Muscle layer of duodenum (tissue), 2 donors: ENCODE measurements around the gene TNNC2.
"Not testable (repeated sequence)": the region's sequence is repeated elsewhere in the genome, so short reads cannot be mapped to it uniquely, and the experiment has no call there.

ENCODE experiments used
- H3K27ac ChIP-seq: one replicate; pipeline ENCODE4 v1.7.0; 2013; ENCODE audit warnings: mild to moderate bottlenecking, low read length
- H3K27me3 ChIP-seq: one replicate; pipeline ENCODE4 v1.7.0; 2013; ENCODE audit warnings: low read depth, mild to moderate bottlenecking, control low read depth, low read length
- H3K36me3 ChIP-seq, 2 donors: one replicate each; pipeline ENCODE4 v1.7.0; 2013; ENCODE audit warnings: low read length in 2 of 2, control low read depth in 1 of 2, mild to moderate bottlenecking in 1 of 2; ENCODE audit not compliant: insufficient read depth in 2 of 2, control insufficient read depth in 1 of 2
- H3K4me1 ChIP-seq, 2 donors: one replicate each; pipeline ENCODE4 v1.7.0; 2013; ENCODE audit warnings: low read length in 2 of 2, mild to moderate bottlenecking in 2 of 2, control low read depth in 1 of 2, moderate library complexity in 1 of 2; ENCODE audit not compliant: insufficient read depth in 2 of 2, control insufficient read depth in 1 of 2
- H3K4me3 ChIP-seq, 2 donors: one replicate each; pipeline ENCODE4 v1.7.0; 2013; ENCODE audit warnings: low read length in 2 of 2, low read depth in 1 of 2, mild to moderate bottlenecking in 1 of 2
- H3K9me3 ChIP-seq, 2 donors: one replicate each; pipeline ENCODE4 v1.7.0; 2013; ENCODE audit warnings: low read length in 2 of 2, control low read depth in 1 of 2, mild to moderate bottlenecking in 1 of 2; ENCODE audit not compliant: control insufficient read depth in 1 of 2
- donor health status: healthy.

Gene TNNC2

GRCh38 chr20:45797510-45797909 is 29.6 kb downstream of the TNNC2 start:
- H3K4me1 ChIP-seq = peaks cover 5 to 13% of the 10 kb centered on the region in 2 donors
- H3K36me3 ChIP-seq = peaks cover 32 to 49% of the 10 kb centered on the region in 2 donors
- not testable (repeated sequence) for H3K9me3 ChIP-seq, H3K27ac ChIP-seq, H3K4me3 ChIP-seq, H3K27me3 ChIP-seq

GRCh38 chr20:45796337-45797065 is 30.6 kb downstream of the TNNC2 start:
- Histone ChIP-seq H3K9me3 (no peaks in the 10 kb centered on the region), H3K4me1 (peaks cover 6 to 17% of the 10 kb centered on the region in 2 donors), H3K27me3 (no peaks in the 10 kb centered on the region), H3K4me3 (no peak overlapping the region), H3K36me3 (peaks cover 22 to 39% of the 10 kb centered on the region in 2 donors), H3K27ac (no peak overlapping the region)

GRCh38 chr20:45792317-45793118 is 34.6 kb downstream of the TNNC2 start:
- Histone ChIP-seq H3K9me3 (no peaks in the 10 kb centered on the region), H3K36me3 (peaks cover 22 to 31% of the 10 kb centered on the region in 2 donors), H3K27ac (peak overlapping the region; percentile 96), H3K27me3 (no peaks in the 10 kb centered on the region), H3K4me1 (peaks cover 6 to 11% of the 10 kb centered on the region in 2 donors), H3K4me3 (peak overlapping the region; percentile 81 to 88)

- no peaks in the 10 kb centered on the region for H3K9me3 ChIP-seq
- H3K27ac ChIP-seq = no peak overlapping the region
- no peaks in the 10 kb centered on the region for H3K27me3 ChIP-seq
- H3K36me3 ChIP-seq = no peaks in the 10 kb centered on the region
- H3K4me1 ChIP-seq = peaks cover 6 to 11% of the 10 kb centered on the region in 2 donors
- H3K4me3 ChIP-seq = no peak overlapping the region
Observed at GRCh38 chr20:45788351-45788750, 38.8 kb downstream of the TNNC2 start.

- no peak overlapping the region for H3K27ac ChIP-seq
- no peak overlapping the region for H3K4me3 ChIP-seq
- peaks cover 0 to 3% of the 10 kb centered on the region in 2 donors for H3K36me3 ChIP-seq
- H3K9me3 ChIP-seq = no peaks in the 10 kb centered on the region
- no peaks in the 10 kb centered on the region for H3K27me3 ChIP-seq
- peaks cover 4 to 16% of the 10 kb centered on the region in 2 donors for H3K4me1 ChIP-seq
Observed at GRCh38 chr20:45783656-45784294, 43.3 kb downstream of the TNNC2 start.

GRCh38 chr20:45782890-45783289 is 44.2 kb downstream of the TNNC2 start:
- peaks cover 10 to 16% of the 10 kb centered on the region in 2 donors for H3K4me1 ChIP-seq

GRCh38 chr20:45781391-45781931 is 45.7 kb downstream of the TNNC2 start:
- Histone ChIP-seq H3K4me3 (no peak overlapping the region), H3K9me3 (no peaks in the 10 kb centered on the region), H3K27ac (peak overlapping the region; percentile 95), H3K4me1 (peaks cover 11 to 16% of the 10 kb centered on the region in 2 donors), H3K36me3 (peaks cover 0 to 3% of the 10 kb centered on the region in 2 donors), H3K27me3 (no peaks in the 10 kb centered on the region)

More at GRCh38 chr20:45782890-45783289, 44.2 kb downstream of the TNNC2 start:
- Histone ChIP-seq H3K27me3 (no peaks in the 10 kb centered on the region), H3K9me3 (no peaks in the 10 kb centered on the region), H3K4me3 (no peak overlapping the region), H3K36me3 (peaks cover 0 to 3% of the 10 kb centered on the region in 2 donors), H3K27ac (no peak overlapping the region)

GRCh38 chr20:45780159-45780558 is 47.0 kb downstream of the TNNC2 start:
- H3K9me3 ChIP-seq = no peaks in the 10 kb centered on the region
- peaks cover 11 to 16% of the 10 kb centered on the region in 2 donors for H3K4me1 ChIP-seq
- H3K27me3 ChIP-seq = no peaks in the 10 kb centered on the region
- H3K4me3 ChIP-seq = peak overlapping the region in 1 of 2 donors; percentile 37
- H3K36me3 ChIP-seq = peaks cover 0 to 3% of the 10 kb centered on the region in 2 donors
- H3K27ac ChIP-seq = peak overlapping the region; percentile 95

- Histone ChIP-seq H3K4me3 (peak overlapping the region in 1 of 2 donors; percentile 37), H3K9me3 (no peaks in the 10 kb centered on the region), H3K27me3 (no peaks in the 10 kb centered on the region), H3K27ac (peak overlapping the region; percentile 95), H3K4me1 (peaks cover 11 to 16% of the 10 kb centered on the region in 2 donors), H3K36me3 (peaks cover 0 to 3% of the 10 kb centered on the region in 2 donors)
Observed at GRCh38 chr20:45779011-45779915, 47.8 kb downstream of the TNNC2 start.

- no peaks in the 10 kb centered on the region for H3K9me3 ChIP-seq
- peaks cover 13 to 14% of the 10 kb centered on the region in 2 donors for H3K4me1 ChIP-seq
- H3K27ac ChIP-seq = no peak overlapping the region
- peaks cover 0 to 3% of the 10 kb centered on the region in 2 donors for H3K36me3 ChIP-seq
- H3K4me3 ChIP-seq = no peak overlapping the region
- H3K27me3 ChIP-seq = no peaks in the 10 kb centered on the region
Observed at GRCh38 chr20:45776931-45777330, 50.2 kb downstream of the TNNC2 start.
